ENCODE results near the gene TMEM147.

Gene TMEM147, protein sequence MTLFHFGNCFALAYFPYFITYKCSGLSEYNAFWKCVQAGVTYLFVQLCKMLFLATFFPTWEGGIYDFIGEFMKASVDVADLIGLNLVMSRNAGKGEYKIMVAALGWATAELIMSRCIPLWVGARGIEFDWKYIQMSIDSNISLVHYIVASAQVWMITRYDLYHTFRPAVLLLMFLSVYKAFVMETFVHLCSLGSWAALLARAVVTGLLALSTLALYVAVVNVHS

DNA sequence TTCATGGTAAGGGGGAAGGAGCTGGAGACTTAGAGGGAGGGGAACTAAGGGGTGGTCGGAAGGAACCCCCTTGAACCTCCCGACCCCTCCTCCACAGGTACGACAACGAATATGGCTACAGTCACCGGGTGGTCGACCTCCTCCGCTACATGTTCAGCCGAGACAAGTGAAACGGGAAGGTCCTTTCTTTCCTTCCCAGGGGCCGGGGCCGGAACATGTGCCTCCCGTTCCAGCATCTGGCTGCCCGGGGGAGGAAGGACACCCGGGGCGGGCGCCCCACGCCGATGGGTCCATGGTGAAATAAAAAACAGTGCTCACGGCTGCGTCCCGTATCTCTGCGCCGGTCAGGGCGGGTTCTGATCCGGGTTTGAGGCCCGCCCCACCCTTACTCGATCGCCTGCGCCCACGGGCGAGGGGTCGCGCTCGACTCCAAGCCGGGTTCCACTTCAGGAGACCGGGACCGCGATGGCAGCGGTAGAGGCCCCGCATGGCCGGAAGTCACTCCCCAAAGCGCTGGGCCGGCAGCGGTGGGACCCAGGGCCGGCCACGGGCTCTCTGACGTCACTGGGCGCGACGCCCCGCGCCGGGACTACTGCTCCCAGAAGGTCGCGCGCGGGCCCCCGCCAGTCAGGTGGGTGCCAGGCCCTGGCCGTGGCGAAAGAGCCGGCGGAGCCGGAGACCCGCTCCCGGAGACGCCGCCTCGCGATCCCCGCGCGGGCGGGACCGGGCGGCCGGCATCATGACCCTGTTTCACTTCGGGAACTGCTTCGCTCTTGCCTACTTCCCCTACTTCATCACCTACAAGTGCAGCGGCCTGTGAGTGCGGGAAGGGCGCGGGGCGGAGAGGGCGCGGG is at the start of gene TMEM147:
Gene TMEM147, plus strand, starts transcription at position 626 of the 854 bp plus-strand sequence. Its CDS starts 114 bp downstream, at position 740.
- peak; percentile 54 for DNase-seq (ENCODE audit: low read depth)

DNA sequence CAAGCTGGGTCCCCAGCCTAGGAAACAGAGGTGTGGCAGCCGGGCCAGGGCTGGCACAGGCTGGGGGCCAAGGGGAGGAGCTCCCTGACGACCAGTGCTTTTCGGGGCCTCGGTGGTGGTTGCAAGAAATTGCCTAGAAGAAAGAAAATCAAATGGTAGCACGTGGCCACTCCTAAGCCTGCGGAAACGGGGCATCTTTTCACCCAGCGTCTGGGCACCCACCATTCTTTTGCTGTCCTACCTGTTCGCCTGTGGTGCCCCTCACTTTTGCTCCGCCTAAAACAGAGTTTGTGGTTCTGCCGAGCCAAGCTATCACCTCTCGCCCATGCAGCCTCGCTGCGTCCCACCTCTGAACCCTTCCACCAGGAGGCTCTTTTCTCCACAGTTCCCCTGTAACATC is 48.0 kb upstream of the TMEM147 start:
- DNase-seq (ENCODE audit: low read depth): no peak

DNA sequence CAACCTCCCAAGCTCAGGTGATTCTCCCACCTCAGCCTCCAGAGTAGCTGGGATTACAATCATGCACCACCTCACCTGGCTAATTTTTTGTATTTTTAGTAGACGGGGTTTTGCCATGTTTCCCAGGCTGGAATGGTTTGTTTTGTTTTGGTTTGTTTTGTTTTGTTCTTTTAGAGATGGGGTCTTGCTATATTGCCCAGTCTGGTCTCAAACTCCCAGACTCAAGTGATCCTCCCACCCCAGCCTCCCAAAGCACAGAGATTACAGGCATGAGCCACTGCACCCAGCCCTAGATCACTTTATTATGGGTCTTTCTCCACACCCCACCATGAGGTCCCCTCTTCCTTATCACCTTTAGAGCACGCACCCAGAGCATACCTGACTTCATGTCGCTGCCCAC is 47.2 kb upstream of the TMEM147 start:
- no peak for DNase-seq (ENCODE audit: low read depth)

DNA sequence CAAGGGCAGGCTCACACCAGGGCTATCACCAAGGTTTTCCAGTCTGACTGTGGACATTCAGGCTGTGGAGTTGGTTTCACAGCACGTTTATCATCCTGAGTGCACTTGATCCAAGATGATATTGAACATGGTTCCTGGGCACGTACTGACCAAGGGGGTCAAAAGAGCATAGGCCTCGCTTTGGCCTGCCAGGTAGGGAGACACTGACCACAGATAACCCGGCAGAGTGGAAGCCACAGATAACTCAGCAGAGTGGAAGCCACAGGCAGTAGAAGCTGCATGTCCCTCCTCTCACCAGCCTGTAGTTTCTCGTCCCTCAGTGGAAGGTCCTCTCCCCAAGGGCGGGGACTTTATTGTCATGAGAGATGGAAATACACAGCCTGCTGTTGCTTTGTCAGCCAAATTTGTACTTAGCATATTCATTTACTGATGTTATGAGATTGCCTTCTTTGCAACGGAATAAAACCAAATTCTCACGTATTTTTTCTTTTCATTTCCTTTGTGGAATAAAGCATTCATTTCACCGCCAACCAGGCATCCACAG is 46.4 kb upstream of the TMEM147 start:
- DNase-seq (ENCODE audit: low read depth): no peak

DNA sequence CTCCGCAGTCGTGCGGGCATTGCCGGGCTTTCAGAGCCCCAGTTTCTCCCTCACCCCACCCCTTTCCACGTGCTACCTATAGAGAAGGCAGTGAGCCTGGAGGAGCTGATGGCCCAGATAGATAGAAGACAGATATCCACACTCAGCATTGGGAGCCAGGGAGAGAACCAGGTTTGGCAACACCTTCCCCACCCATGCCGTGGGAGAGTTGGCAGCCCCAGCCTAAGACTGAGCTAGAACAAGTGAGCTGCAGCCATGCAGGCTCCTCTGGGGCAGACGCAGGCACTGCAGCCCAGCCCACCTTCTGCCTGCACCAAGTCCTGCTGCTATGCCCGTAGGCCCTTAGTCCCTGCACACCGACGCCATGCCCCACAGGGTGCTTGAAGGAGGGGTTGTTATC is 44.8 kb upstream of the TMEM147 start:
- DNase-seq (ENCODE audit: low read depth): no peak

DNA sequence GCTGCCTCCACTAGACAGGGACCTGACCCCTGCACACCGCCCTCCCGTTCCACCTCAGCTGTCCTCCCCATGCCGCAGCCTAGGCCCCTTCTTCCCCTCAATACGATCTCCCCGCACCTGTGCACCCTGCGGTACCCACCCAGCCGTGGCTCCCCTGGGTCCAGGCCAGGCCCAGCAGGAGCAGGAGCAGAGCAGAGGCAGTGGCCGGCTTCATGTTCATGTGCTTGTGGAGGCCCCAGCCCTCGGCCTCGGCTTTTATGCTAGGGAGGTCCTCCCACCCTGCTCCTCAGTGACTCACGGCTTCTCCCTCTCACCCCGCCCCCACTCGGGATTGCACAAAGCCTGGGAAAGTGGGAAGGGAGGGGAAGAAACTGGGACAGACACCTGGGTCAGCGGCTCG is 43.7 kb upstream of the TMEM147 start:
- no peak for DNase-seq (ENCODE audit: low read depth)

DNA sequence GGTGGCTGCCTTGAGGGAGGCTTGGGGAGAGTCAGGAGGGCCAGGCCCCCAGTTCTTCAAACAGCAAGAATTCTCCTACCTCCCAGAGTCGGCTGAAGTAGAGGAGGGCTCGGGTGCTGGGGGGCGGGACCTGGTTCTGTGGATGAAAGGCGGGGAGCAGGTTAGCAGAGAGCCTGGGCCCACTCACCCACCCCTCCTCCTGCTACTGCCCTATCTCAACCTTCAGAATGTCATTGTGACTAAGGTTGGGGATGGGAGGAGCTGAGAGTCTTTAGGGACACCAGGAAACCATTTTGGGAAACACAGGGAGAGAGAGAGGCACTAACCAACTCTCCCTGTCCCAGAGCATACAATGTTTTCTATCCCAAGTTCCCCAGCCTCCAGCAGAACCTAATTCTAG is 42.7 kb upstream of the TMEM147 start:
- no peak for DNase-seq (ENCODE audit: low read depth)

DNA sequence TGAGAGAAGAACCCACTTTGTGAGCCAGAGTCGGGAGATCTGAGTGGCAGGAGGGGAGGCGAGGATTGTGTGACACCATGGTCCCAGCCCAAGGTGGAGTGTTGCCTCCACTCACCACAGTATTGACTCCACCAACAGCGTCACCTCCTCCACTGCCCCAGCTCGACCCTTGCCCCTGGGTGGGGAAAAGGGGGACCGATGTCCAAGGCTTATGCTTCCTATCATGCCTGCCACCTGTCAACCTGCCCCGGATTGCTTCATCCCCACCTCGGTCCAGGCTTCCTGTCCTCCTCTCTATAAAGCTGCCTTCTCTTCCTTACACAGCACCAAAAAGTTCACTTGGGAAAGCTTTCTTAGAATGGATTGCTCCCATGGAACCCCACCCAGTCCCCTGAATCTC is 39.4 kb upstream of the TMEM147 start:
- no peak for DNase-seq (ENCODE audit: low read depth)

DNA sequence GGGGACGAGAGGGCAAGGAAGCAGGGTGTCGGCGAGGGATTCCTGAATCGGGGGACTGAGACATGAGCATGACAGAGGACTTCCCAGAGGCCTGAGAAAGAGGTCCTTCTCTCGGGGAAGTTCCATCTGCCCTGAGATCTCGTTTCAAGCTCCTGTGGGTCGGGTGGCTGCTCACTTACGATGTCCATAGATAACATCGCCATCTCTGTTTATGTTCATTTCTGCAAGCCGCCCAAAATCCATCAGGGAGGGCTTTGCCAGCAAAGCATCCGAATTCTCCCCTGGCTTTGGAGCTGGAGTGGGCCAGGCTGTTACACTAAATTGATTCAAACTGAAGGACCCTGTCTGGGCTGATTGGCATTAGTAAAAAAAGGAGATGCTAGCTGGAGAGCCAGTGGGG is 37.9 kb upstream of the TMEM147 start:
- DNase-seq (ENCODE audit: low read depth): no peak

DNA sequence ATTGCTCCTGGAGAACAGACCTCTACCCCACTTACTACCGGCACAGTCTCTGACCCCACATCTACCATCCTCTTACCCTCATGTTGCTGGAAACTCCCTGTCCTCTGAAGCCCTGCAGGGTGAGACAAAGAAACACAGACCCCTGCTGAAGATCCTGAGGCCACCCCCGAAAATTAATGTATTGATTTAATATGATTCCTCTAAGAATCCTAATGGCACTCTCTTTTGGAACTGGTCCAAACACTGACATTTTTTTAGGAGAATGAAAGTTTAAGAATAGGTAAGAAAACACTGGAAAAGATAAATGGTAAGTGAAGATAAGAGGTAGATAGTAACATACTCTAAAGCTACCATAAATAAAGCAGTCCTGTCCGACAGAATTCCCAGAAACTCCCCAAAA is 37.3 kb upstream of the TMEM147 start:
- no peak for DNase-seq (ENCODE audit: low read depth)

DNA sequence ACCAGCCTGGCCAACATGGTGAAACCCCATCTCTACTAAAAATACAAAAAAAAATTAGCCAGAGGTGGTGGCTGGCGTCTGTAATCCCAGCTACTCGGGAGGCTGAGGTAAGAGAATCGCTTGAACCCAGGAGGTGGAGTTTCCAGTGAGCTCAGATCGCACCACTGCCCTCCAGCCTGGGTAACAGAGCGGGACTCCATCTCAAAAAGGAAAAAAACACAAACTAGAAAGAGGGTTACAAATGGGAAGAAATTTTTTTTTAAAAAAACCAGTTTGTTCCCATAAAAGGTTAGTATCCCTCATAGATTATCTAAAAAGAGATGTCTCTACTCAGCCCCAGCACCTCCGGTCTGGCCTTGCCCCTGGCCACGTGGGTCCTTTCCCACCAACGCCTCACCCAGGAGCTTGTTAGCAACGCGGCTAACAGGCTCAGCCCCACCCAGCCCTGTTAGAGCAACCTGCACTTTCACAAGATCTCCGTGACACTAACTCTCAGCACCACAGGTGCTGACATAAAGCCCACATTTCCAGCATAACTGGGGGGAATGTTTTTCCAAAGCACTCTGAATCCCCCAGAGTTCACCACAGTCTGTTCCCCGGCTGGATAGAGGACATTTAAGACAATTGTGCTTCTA is 36.3 kb upstream of the TMEM147 start:
- DNase-seq (ENCODE audit: low read depth): peak; percentile 17

DNA sequence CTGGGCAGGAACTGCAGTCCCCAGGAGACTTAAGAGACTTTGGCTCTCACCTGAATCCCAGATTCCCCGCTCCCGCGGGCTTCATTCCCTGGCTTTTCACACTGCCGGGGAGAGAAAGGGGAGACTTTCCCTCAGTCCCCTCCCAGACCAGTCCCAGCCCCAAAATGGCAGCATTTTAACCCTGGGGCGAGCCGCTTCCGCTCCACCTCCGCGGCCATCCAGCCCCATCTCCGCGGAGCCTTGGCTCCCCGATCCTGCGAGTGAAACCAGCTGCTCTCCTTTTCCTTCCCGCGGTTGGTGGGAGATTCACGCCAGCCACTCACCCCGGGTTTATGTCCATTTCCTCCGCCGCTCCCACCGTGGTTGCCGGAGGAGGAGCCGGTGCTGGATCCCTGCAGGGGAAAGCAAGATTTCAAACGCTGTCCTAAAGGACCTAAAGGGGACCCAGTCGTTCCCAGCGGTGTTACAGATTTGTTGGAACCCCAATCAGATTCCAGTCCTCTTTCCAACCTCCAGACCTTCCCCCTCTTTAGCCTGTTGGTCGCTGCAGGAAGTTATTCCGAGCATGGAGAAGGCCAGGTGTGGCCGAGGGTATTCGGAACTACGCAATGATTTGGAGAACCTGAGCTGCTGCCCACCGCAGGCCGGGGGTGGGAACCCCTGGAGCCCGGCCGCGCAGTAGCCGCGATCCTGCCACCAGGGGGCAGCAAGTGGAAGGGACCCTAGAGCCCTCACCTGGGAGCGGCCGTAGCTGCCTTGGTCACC is 35.4 kb upstream of the TMEM147 start:
- DNase-seq (ENCODE audit: low read depth): peak; percentile 64

DNA sequence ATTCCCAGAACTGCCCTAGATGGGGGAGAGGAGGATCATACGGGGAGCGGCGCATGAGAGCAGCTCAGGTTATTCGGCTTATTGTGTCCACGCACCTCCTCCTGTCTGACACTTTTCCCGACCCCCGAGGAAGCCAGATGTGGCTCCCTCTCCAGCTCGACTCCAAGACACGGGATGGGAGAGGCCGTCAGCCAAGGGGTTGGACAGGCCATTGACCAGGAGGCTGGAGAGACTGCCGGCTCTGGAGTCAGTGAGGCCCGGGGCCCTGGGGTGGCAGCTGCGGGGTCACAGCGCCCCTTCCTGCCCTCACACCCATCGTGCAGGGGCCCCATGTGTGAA is 34.8 kb upstream of the TMEM147 start:
- no peak for DNase-seq (ENCODE audit: low read depth)

DNA sequence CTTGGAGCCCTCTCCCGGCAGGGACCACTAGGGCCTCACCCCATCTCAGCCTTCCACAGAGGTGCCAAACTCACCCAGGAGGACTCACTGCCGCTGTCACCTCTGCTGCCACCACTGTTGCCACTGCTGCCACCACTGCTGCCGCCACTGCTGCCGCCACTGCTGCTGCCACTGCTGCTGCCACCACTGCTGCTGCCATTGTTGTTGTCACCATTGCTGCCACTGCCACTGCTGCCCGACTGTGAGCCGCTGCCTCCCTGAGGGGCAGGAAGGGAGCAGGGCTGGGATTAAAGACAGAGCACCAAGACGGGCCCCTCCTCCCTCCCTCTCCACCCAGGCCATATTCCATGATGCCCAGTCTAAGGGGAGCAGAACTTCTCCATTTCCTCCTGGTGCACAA is 34.1 kb upstream of the TMEM147 start:
- no peak for DNase-seq (ENCODE audit: low read depth)

DNA sequence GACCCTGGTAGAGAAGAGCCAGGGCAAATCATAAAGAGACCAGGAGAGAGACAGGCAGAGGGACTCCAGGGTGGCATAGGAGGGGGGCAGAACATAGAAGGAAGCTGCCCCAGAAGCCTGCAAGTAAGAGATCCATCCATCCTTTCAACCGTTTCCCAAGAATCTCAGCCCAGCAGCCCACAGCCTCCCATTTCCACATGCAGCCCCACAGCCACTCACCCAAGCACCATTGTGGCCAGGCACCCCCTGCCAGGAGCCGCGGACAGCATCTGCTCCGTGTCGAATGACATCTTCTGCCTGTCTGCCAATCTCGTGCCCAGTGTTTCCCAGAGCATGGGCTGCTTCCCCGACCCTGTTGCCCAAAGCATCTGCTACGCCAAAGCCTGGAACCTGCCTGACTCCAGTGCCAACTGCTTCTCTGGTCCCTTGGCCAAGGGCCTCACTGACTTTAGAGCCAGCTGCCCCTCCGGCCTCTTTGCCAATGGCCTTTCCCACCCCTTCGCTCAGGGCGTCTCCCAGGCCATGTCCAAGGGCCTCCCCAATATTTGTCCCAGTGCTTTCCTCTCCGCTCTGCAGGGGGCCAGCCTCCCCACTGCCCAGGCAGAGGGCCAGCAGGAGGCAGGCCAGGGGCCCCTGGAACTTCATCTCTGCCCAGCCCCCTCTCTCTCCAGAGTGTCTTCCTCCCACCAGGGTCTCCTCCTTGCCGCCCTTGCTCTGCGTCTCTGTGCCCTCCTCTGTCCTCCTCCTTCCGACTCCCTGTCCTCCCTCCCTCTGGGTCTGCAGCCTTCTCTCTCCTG is 32.4 kb upstream of the TMEM147 start:
- no peak for DNase-seq (ENCODE audit: low read depth)

DNA sequence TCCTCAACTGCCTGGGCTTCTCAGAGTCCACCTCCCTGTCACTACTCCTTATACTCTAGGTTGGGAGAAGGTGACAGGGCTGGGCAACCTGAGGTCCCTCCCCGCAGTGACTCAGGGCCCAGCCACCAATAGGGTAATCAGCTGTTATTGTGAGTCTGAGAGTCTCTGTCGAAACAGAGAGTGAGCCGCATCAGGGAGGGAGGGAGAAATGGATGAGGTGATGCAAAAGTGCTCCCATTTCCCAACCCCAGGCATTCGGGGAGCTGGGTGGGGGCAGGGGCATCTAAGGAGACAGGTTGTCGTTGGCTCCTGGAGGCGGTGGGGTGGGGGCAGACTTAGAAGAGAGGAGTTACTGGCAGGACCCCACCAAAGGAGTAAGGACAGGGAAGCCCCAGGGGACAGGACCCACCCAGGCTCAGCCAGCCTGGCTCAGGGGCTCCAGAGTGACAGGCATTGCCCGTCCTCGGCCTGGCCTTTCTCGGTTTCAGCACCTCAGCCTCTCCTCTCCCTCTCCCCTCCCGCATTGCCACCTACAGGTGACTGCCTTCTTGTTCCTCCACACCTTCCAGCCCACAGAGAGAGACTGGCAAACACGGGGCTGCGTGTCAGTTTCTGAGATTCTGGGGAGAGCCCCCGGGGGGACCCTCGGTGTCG is 31.7 kb upstream of the TMEM147 start, which contains the start of gene DMKN:
Gene DMKN, minus strand, starts transcription at position 22 of the 654 bp plus-strand sequence. CDS start 174 bp downstream, outside the sequence.
- DNase-seq (ENCODE audit: low read depth): no peak

DNA sequence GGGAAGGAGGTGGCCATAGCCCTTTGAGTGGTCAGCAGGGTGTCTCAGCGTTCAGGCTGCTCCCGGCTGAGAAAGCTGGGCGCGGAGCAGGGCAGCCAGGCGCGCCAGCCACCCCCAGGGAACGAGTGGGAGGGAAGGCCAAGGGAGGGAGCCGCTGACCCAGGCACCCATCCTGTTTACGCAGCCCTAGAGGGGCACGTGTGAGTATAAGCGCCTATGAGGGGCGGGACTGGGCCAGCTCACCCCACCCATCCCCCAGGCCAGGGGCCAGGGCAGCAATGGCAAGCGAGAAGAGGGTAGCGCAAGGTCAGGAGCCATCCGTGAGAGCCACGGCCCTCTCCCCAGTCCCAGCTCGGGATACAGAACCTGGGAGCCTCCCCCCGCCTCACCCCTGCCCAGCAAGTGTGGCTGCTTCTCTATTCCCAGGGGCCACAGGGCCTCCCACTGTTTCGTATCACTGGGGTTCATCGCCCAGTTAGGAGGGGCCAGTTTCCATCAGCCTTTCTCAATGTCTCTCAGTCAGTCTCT is 31.1 kb upstream of the TMEM147 start:
- DNase-seq (ENCODE audit: low read depth): no peak

DNA sequence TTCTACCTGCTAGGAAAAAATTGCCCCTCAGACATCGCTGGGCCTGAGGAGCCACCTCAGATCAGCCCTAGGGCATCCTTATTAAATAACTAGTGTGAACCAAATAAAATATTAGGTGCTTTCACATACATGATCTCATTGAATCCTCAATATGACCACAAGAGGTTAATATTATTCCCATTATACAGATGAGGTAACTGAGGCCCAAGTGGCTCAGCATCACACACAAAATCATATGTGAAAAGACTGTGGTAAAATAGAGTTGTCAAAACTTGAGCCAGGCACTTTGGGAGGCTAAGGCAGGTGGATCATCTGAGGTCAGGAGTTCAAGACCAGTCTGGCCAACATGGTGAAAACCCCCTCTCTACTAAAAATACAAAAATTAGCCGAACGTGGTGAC is 29.1 kb upstream of the TMEM147 start:
- no peak for DNase-seq (ENCODE audit: low read depth)

DNA sequence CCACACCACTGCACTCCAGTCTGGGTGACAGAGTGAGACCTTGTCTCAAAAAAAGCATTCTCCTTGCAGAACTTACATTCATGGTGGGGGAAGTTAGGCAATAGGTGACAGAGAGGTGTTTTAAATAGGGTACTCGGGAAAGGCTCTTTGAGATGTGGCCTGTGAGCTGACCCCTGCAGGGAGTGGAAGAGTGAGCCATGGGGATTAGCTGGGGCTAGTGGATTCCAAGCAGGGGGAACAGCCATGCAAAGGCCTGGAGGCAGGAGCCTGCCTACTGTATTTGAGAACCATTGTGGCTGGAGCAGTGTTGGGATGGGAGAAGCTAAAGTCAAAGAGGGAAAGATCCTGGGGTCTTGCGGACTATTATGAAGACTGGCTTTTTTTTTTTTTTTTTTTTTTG is 28.1 kb upstream of the TMEM147 start:
- no peak for DNase-seq (ENCODE audit: low read depth)

DNA sequence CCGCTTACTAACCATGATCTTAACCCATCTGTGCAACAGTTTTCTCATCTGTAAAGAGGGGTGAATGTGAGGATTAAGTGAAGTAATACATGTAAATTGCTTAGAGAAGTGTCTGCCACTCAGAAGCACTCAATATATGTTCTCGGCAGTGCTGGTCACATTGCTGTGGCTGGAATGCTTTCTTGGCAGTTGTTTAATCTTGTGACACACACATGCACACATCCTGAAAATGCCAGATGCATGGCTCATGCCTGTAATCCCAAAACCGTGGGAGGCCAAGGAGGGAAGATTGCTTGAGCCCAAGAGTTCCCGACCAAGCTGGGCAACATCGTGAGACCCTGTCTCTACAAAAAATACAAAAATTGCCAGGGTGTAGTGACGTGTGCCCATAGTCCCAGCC is 27.1 kb upstream of the TMEM147 start:
- DNase-seq (ENCODE audit: low read depth): no peak

DNA sequence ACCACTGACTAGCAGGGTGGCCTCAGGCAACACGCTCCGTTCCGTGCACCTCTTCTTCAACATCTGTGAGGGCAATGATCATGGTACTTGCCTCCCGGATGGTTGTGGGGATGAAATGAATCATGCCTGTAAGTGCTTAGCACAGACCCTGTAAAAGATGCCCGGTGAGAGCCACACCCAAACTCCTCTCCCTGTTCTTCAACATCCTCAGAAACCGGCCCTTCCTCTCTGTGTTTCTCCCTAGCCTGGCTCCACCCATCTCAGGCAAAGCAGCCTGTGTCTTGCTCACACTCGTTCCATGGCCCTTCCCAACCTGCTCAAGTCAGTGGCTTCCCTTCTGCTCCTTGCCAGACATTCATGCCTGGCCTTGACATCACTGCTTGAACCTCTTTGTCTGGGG is 26.1 kb upstream of the TMEM147 start:
- no peak for DNase-seq (ENCODE audit: low read depth)
